Activated B cell treated with CpG ODN at 0.5 μM for 24 hours (primary cell): ENCODE measurements around the gene STX12. TPM values are rescaled to one million over a fixed set of nuclear protein-coding genes. Genes with fewer than 3 reads are reported as not detected.

Source experiments
- ATAC-seq: fragments of 200-7000 bp; cut with Tn5 transposase; one replicate; pipeline ENCODE4 v1.10.0; 2021; ENCODE audit warnings: low read depth, mild to moderate bottlenecking, moderate library complexity
- CTCF ChIA-PET: fragments of 350-600 bp; sonication (Branson Sonifier 250); formaldehyde crosslinking; loops from one replicate; lab custom pipeline; 2021; ENCODE audit warnings: antibody characterized with exemption; lab: Charles Lee
- POLR2A ChIA-PET: fragments of 350-600 bp; sonication (Branson Sonifier 250); formaldehyde crosslinking; loops from one replicate; lab custom pipeline; 2021; ENCODE audit warnings: antibody characterized with exemption; lab: Charles Lee
- DNase-seq: peaks from one replicate; pipeline ENCODE4 v3.0.0; 2022
- H3K27ac Mint-ChIP-seq: one replicate; pipeline ENCODE4 v1.8.0; 2020; ENCODE audit warnings: mixed read lengths
- H3K27me3 Mint-ChIP-seq: one replicate; pipeline ENCODE4 v1.8.0; 2021; ENCODE audit warnings: mixed read lengths
- H3K36me3 Mint-ChIP-seq: one replicate; pipeline ENCODE4 v1.8.0; 2021; ENCODE audit warnings: low read depth, mixed read lengths
- H3K4me1 Mint-ChIP-seq: one replicate; pipeline ENCODE4 v1.8.0; 2021; ENCODE audit warnings: mixed read lengths
- H3K4me3 Mint-ChIP-seq: one replicate; pipeline ENCODE4 v1.8.0; 2020; ENCODE audit warnings: mild to moderate bottlenecking, mixed read lengths
- H3K9me3 Mint-ChIP-seq: one replicate; pipeline ENCODE4 v1.8.0; 2020; ENCODE audit warnings: mixed read lengths
- intact Hi-C: fragments of 100-400 bp; cut with micrococcal nuclease; formaldehyde crosslinking; loops from one replicate; pipeline ENCODE4 v1.15.1; 2024
- total RNA-seq: library from RNA; stranded (reverse); gene quantifications from 2 replicates; pipeline ENCODE4 v1.2.3, GENCODE V29; 2022
- TF ChIP-seq, protein P1 (sequence below): fragments of 200-600 bp; IDR thresholded peaks from one replicate; pipeline ENCODE4 v1.8.0; 2022; ENCODE audit warnings: antibody characterized with exemption, mild to moderate bottlenecking

STX12 gene
- total RNA-seq, 1 donor from 2014 or later = 42.4 TPM

DNA sequence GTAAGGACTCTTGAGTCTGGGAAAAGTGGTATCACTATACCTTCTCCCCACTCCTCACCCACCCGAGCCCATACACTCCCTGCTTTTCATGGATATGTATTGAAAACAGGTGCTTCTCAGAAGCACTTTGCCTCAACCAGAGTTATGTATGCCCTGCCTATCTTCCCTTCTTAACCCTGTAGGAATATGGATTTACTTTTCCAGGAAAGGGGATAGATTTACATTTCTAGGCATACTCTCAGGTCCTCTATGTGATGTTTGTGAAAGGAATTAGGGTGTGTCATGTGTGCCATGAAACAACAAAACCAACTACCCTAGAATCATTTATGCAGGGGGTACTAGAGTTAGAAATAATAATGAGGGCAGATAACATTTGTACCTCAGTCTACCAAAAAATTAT, 11.0 kb upstream of the STX12 start:
- intact Hi-C loops = no loop called here
- Mint-ChIP-seq H3K36me3 (peaks cover 29% of the 10 kb centered on the region), H3K4me1 (no peaks in the 10 kb centered on the region), H3K27ac (no peak overlapping the region), H3K4me3 (no peak overlapping the region), H3K27me3 (no peaks in the 10 kb centered on the region), H3K9me3 (no peaks in the 10 kb centered on the region)
- no peak for ATAC-seq
- TF ChIP-seq, protein P1, sequence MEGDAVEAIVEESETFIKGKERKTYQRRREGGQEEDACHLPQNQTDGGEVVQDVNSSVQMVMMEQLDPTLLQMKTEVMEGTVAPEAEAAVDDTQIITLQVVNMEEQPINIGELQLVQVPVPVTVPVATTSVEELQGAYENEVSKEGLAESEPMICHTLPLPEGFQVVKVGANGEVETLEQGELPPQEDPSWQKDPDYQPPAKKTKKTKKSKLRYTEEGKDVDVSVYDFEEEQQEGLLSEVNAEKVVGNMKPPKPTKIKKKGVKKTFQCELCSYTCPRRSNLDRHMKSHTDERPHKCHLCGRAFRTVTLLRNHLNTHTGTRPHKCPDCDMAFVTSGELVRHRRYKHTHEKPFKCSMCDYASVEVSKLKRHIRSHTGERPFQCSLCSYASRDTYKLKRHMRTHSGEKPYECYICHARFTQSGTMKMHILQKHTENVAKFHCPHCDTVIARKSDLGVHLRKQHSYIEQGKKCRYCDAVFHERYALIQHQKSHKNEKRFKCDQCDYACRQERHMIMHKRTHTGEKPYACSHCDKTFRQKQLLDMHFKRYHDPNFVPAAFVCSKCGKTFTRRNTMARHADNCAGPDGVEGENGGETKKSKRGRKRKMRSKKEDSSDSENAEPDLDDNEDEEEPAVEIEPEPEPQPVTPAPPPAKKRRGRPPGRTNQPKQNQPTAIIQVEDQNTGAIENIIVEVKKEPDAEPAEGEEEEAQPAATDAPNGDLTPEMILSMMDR = no peak
- CTCF ChIA-PET = no interaction called here
- POLR2A ChIA-PET = no interaction called here
- no peak for DNase-seq

DNA sequence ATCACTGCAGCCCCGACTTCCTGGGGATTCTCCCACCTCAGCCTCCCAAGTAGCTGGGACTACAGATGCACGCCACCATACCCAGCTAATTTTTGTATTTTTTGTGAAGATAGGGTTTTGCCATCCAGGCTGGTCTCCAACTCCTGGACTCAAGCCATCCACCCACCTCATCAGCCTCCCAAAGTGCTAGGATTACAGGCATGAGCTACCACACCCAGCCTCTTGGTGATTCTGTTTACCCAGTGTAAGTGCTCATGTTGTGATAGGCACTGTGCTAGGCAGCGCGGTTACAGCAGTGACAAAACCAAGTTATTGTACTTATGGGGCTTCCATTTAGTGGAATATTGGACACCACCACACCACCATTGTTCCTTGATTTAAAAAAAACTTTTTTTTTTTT, 9.7 kb upstream of the STX12 start:
- Mint-ChIP-seq H3K27ac (no peak overlapping the region), H3K27me3 (no peaks in the 10 kb centered on the region), H3K4me3 (no peak overlapping the region), H3K36me3 (peaks cover 22% of the 10 kb centered on the region), H3K4me1 (no peaks in the 10 kb centered on the region), H3K9me3 (no peaks in the 10 kb centered on the region)
- TF ChIP-seq, protein P1 = no peak
- POLR2A ChIA-PET = no interaction called here
- ATAC-seq = no peak
- DNase-seq = no peak
- CTCF ChIA-PET = interaction anchor here (0.8 kb wide), 1 partner anchor 12 kb away, joined by 3 read pairs; no protein-coding TSS in a partner anchor
- intact Hi-C loops = no loop called here

DNA sequence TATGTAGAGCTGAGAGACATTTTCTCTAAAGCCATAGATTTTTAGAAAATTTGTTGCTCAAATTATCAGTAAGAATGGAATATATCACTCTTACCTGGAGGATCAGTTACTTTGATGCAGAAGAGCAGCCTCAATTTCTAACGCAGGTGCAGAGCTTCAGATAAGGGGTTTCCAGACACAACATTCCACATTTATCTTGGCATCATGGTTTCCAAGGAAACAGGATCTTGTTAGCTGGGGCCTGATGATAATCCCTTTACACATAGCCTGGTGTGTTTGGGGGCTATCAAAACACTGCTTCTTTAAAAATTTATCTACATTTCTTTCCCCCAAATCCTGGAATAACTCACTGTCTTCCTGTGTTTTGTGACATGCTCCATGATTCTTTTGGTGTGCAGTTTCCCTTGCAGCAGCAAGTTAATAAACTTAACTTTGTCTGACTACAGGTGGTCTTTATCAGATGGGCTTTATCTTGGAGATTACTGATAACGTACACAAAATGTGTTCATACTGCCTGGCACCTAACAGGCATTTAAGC, 2.7 kb upstream of the STX12 start:
- Mint-ChIP-seq H3K4me1 (peaks cover 21% of the 10 kb centered on the region), H3K9me3 (no peaks in the 10 kb centered on the region), H3K27ac (no peak overlapping the region), H3K36me3 (peaks cover 6% of the 10 kb centered on the region), H3K27me3 (no peaks in the 10 kb centered on the region), H3K4me3 (no peak overlapping the region)
- ATAC-seq (no peak), DNase-seq (no peak)
- POLR2A ChIA-PET = no interaction called here
- TF ChIP-seq, protein P1 = no peak
- CTCF ChIA-PET = no interaction called here
- intact Hi-C loops = loop anchor here (5.0 kb wide), 2 partner anchors 477 to 967 kb away; partner anchors contain the start of gene YTHDF2

DNA sequence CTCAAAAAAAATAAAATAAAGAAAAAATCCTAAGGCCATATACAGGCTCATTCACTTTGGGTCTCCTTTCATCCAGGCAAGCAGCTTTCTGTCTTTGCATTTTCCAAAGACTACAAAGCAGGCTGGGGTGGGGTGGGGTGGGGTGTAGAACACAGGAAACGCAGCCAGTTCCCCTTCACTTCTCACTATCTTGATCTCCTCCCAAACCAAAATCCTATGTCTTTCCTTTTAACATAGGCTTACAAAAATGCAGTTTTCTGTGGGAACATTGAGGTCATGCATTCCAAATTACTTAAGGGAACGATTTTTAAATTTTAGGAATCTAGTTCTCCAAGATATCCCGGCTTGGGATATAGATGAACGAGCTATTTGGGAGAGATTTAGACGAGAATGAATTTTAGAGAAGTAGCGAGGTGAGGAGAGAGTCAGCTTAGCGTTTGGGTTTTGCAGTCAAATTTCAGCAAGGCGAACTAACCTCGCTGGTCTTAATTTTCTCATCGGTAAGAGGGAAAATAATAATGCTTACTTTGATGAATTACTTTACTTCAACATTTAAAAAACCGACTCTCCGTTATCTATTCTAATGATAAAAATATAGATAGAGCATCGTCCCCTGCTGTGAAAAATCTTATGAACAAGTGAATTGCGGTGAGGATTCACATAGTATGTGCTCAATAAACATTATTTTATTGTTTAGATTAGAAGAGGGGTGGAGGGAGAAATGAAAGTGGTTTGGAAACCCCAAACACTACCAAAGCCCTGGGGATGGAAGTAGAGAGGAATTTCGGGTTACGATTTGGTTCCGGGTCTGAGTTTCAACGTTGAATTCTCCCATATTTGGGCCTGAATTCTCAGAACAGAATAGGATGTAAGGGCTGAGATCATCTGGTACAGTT, 735 bp upstream of the STX12 start:
- TF ChIP-seq, protein P1 = no peak
- ATAC-seq = no peak
- H3K27ac Mint-ChIP-seq = peak overlapping the region; percentile 98
- no peaks in the 10 kb centered on the region for H3K27me3 Mint-ChIP-seq
- ChIA-PET POLR2A (interaction anchor here (0.5 to 3.4 kb wide), 24 partner anchors 8 to 1946 kb away, joined by 3 to 42 read pairs (median 4); partner anchors contain the start of genes FAM76A, IFI6, MED18 and PPP1R8), CTCF (interaction anchor here (0.9 to 1.6 kb wide), 4 partner anchors 13 to 103 kb away, joined by 3 to 5 read pairs (median 3); partner anchors contain the start of gene PPP1R8)
- intact Hi-C loops = loop anchor here (2.0 to 5.0 kb wide), 4 partner anchors 99 to 965 kb away; partner anchors contain the start of genes IFI6, MED18 and YTHDF2
- peak overlapping the region; percentile 93 for H3K4me3 Mint-ChIP-seq
- no peaks in the 10 kb centered on the region for H3K9me3 Mint-ChIP-seq
- H3K4me1 Mint-ChIP-seq = peaks cover 36% of the 10 kb centered on the region
- H3K36me3 Mint-ChIP-seq = peaks cover 18% of the 10 kb centered on the region
- no peak for DNase-seq
